GM21360 (cell line): Measurements from ENCODE around the gene POMGNT1.

ENCODE experiments used
- ATAC-seq: cut with Tn5 transposase; IDR thresholded peaks from one replicate; pipeline ENCODE4 v1.9.1; 2021; ENCODE audit warnings: mild to moderate bottlenecking, moderate library complexity; ENCODE audit not compliant: unreplicated experiment

Gene POMGNT1

DNA sequence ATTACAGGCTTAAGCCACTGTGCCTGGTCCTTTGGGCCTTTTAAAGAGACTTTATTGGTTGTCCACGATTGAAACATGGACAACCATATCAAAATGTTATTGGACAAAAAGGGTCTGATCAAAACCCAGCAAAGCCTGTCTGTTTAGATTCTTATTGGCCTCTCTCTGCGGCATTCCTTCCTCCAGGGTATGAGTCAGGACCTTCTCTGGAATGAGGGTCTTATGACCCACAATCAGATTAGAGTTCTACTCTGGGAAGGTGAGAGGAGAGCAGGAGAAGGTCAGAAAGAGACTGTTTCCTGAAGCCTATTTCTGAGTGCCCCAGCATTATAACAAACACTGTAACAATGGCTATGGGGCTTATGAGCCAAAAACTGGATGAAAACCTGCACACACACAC lies 12.8 kb upstream of the POMGNT1 start:
- no peak for ATAC-seq

DNA sequence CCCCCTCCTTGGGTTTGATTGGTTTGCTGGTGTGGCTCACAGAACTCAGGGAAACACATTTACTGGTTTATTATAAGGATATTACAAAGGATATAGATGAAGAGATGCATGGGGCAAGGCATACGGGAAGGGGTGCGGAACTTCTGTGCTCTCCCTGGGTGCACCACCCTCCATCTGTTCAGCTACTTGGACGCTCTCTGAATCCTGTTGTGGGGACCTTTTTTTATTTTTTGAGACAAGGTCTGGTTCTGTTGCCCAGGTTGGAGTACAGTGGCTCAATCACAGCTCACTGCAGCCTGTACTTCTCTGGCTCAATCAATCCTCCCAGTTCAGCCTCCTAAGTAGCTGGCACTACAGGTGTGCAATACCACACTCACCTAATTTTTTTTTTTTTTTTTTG lies 12.3 kb upstream of the POMGNT1 start:
- no peak for ATAC-seq

DNA sequence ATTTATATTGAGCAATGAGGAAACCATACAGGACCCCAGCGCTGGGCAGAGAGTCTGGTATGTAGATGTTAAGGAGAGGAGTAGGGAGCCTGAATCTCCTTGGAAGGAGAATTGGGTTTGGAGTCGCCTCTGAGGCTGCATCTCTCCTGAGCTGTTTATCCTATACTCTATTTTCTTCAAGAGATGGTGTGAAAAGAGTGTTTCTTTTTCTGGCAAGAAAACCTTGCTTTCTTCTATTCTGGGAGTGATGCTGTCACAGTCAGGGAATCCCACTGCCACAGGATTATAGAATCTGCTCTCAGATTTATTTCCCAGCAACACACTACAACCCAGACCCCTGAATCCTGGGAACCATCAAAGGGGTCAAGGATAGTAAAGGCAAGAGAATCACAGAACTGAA lies 8.2 kb upstream of the POMGNT1 start:
- ATAC-seq = no peak

DNA sequence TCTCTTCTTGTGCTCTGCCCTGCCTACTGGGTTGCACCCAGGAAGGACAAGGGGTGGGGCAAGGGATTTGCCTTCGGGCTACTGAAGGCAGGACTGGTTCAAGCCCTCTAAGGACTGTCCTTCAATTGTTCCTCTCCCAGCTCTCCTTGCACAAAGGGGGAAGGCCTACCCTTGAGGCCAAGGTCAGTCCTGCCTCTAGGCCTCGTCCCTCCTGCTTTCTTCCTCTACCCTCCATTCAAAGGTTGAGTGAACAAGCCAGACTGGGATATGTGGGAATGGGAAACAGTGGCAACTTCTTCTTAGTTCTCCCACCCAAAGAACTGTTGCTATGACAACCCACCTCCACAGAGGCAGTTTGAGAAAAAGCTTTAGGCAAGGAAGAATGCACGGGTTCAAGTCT lies 7.6 kb upstream of the POMGNT1 start:
- ATAC-seq = no peak

DNA sequence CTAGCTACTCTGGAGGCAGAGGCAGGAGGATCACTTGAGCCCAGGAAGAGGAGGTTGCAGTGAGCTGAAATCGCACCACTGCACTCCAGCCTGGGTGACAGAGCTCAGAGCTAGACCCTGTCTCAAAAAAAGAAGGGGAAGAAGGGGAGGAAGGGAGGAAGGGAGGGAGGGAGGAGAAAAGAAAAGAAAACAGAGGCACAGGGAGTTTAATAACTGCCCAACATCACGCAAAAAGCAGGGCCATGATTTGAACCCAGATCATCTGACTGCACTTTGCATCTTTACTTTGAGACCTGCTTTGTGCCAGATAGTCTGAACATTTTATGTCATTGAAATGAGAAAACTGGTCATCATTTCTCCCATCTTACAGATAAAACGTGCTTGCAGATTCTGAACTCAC lies 6.9 kb upstream of the POMGNT1 start:
- ATAC-seq = no peak

DNA sequence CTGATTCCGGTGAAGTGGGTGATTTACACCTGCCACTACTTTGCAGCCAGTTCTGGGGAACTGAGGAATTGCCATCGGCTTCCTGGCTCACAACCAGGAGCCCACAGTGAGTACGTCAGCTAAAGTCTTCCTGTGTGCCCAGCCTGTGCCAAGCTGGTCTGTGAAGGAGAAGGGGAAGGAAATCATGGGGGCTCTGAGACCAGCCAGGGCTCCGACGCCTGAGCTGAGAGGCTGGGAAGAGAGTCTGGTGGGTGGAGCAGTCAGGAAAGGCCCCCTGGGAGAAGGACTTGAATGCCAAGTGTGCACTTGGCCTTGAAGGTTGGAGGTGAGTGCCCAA lies 6.1 kb upstream of the POMGNT1 start:
- no peak for ATAC-seq

DNA sequence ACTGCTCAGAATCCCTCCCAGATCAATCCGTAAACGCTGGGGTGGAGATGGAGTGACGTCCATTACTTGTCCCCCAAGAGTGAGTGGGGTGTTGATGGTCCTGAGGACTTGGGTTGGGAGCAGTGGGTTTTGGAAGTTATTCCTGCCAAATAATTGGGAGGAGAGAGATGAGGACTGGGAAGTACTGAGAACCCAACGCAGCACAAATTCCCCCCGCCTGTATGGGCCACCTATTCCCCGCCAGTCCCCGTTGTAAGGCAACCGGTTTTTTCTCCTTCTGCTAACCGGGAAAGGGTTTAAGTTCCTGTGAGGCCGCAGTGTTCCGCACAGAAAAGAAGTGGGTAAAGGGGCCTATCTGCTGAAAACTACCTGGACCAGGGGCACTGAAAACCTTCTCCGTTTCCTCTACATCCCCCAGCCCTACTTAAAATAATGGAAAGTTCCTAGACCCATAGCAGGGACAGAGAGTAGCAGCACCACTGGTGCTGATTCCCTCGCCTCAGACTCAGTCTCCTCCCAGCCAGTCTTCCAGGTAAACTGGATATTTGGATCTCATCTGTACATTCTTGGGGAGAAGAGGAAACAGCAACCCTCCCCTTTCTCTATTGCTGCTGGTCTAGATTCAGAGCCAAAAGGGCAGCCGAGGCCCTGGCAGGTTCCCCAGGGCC lies 5.6 kb upstream of the POMGNT1 start:
- no peak for ATAC-seq

DNA sequence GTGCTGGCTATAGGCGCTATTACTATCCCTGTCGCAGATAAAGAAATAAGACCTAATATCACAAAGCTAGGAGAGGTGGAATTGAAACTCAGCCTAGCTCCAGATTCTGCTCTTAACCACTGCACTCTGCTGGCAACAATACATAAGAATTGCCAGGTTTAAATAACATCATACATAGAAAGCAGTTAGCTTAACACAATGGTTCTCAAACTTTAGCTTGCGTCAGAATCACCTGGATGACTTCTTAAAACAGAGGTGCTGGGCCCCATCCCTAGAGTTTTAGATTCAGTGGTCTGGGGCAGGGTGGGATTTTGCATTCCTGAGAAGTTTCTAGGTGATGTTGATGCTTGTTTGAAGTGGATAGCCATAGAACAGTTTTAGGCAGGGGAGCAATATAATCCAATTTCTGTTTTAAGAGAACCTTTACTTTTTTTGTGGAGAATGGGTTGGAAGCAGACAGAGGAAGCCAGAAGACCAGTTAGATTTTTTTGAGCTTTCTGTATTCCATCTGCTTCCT lies 1.1 kb upstream of the POMGNT1 start:
- no peak for ATAC-seq

DNA sequence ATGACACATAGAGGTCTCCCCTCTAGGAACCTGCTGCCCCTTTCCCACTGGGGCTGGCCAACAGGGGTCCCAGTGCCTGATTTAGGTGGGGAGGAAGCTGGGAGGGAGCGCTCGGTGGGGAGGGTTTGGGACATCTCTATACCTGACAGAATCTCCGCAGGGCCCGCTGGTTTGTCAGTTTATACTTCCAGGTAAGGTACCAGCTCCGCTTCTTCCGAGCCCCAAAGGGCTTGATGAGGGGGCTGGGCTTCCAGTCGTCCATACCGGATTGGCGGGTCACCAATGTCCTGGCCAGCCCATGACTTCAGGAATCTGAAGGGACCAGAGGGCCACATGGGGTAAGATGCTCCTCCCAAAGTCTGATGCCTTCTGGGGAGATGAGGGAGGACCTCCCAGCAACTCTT lies 672 bp downstream of the POMGNT1 start:
- ATAC-seq = no peak

DNA sequence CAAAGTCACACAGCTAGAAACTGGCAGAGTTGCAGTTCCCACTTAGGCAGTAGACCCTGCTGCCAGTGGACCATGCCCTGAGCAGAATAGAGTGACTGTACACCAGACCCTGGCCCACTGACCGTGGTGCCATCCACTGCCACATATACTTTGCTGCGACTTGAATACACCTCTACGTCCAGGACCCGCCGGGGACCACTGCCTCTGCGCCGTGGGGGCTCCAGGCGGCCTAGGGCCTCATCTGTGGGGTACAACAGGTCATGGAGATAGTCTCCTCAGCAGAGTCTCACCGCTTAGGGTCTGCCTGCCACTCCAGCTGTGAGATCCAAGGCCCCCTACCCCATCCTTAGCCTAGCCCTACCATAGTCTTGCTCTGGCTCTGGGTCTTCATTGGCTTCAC lies 1.6 kb downstream of the POMGNT1 start:
- no peak for ATAC-seq

DNA sequence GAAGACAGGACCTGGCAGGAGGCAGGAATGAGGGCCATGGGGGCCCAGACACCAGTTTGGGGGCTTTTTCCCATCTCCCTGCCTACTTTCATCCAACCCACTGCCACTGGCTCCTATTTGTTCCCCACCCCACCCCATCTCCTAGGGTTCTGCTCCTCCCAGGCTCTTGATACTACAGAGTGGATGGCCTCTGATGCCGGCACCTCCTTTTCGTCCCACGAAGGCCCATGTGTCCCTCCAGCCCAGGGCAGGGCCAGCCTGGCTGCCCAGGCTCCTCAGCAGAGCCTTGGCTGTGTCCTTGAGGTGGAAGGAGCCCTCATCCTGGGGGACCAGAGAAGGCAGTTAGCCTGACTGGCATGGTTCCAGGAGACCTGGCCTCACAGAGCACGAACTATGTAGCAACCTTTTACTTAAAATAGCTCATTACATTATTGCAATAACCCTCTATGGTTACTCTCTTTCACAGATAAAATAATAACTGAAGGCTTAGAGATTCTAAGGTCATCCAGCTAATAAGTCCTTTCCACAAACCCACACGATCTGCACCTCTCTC lies 3.5 kb downstream of the POMGNT1 start:
- no peak for ATAC-seq

DNA sequence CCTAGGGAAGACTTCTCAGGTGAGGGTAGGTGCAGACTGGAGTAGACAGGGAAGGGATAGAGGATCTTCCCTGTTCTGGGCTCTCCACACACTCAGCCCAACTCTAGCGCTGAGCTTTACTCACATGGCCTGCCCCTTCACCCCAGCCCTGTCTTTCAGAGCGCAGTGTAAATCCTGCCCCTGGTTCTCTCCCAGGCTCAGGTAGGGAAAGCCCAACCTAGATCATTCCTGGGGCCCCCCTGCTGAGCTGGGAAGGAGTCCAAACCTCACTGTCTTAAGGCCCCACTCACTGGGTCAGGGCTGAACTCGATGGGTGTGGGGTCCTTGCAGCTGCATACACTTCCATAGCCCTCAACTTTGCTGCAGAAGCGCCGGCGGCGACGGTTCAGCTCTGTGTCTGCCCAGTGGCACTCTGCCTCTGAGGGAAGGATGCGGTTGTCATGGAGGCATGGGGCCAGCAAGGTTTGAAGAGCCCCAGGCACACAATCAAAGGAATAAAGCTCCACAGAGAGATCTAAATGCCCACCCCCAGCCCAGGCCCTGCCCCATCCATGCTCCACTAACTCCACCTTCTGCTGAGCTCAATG lies 4.2 kb downstream of the POMGNT1 start:
- ATAC-seq = no peak

DNA sequence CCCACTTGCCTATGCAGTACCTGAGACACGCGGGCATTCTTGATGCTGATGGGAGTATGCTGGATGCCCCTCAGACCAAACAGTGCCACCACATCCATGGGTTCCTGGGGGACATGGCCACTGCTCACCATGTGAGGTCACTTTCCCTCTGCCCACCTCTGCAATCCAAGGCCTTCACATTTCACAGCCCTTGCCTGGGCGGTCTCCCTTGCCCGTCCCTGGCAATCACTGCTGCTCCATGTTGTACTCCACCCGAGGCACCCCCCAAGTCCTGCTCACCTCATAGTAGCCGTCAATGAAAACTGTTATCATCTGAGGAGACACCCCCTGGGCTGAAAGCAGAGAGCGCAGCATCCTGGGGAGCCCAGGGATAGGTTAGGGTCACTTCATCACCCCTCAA lies 4.9 kb downstream of the POMGNT1 start:
- no peak for ATAC-seq

DNA sequence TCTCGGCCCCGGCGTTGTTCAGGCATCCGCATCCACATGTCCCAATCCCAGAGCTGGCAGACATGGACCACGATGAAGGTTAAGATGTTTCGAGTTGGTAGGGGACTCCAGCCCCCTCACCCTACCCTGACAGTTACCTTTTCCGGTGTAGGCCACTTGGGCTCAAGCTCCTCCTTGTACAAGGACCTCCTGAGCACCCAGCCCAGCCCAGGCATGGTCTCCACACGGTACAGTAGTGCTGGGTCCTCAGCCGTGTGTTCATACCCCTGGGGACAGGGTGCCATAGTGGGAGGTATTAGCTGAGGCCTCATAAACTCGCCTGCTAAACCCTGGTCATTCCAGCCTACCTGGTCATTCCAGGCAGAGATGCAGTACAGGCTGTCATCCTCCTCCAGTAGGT lies 6.1 kb downstream of the POMGNT1 start:
- ATAC-seq = no peak

DNA sequence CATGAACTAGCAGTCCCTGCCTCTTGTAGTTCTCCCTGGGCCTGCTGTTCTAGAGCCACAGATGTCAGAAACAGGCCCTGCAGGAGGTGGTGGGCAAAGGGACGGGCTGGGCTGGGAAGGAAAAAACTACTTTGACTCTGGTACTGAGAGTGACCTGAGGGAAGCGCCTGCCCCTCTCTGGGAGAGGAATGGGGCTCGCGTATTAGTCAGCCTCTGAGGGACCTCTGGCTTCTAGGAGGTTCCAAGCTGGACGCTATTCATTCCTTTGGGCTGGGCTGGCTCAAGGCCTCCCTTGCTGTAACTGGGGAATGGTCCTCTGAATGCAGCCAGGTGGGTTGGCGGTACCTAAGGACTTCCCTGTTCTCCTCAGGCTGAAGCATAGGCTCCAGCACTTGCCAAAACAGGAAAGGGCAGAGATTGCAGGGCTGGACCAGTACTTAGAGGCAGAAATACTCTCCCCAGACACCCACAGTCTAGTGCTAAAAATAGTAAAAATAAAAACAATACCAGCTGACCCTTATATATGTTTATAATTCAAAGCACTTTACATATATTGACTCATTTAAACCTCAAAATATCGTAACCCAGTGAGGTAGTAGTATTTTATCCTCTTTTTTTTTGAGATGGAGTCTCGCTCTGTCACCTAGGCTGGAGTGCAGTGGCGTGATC lies 7.1 kb downstream of the POMGNT1 start:
- ATAC-seq = no peak

DNA sequence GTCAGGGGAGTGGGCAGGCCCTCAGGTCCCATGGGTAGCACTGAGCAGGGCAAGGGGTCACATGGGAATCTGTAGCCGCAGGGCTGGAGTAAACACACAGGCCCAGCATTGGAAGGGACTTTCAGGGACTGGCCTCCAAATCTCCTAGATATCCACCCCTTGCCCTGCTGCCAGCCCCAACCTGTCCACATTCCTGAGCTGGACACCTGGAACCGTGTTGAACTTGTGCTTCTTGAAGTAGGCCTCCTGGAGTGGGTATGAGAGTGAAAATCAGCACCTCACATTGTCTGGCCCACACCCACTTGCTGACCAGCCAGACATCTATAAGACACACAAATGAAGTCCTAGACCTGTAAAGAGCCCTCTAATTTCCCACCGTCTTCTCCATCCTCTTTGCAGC lies 7.7 kb downstream of the POMGNT1 start:
- no peak for ATAC-seq

DNA sequence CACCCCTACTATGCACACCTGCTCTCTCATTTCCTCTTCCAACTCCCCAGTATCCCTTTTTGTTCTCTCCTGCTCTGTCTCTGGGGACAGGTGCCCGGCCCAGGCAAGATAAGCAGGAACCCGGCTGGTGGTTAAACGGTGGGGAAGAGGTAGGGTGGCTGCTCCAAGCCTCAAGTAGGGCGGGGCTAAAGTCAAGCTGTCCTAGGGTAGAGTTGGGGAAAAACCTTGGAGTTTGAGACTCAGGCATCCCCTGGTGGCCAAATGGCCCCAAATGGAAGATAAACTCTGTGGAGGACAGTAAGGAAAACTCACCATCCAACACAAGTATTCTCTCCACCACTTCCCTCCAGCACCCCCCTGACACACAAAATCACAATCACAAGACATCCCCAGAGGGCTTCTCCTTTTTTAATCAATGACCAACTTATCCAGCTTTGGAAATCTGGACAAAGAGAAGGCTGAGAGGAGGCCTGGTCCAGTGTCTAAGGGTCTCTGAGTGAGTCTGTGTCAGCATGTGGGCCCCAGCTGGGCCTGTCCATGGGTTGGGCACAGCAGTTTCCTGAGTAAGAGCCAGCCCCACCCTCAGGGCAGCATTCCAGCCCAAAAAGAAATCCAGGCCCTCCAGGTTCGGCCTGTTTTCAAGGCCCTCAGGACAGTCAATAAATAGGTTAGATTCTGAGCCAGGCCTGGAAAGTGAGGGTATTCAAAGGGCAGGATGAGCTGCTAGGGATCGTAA lies 9.8 kb downstream of the POMGNT1 start:
- no peak for ATAC-seq

DNA sequence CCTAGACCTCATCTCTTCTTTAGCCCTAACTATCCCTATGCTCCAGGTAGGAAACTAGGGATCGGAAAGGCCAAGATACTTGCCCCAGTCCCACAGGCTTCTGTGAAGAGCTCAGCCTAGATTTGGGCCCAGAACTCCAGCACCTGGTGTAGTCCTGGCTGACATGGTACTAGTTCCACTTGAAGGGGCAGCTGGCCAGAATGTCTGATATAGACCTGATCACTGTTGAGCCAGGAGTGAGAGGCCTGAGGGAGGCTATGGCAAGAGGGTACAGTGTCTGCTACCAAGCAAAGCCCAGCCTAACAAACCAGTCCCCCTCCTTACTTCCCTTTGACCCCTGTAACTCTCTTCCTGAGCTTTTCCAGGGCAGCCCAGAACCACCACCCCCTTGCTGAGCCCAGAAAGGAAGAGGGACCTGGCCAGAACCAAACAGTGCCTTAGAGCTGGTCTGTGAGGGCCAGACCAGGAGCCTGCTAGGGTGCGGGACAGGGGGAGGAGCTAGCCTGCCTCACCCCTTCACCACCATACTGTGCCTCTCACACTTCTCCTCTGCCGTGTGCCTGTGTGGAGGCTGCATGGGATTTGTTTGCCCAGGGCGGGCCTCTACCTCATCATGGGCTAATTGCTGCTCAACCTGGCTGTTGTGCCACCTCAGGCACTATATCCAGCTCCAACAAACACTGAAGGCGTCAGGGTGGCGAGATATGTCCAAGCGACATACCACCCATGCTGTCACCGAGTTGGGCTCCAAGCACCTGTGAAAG lies 10.9 kb downstream of the POMGNT1 start:
- ATAC-seq = no peak

DNA sequence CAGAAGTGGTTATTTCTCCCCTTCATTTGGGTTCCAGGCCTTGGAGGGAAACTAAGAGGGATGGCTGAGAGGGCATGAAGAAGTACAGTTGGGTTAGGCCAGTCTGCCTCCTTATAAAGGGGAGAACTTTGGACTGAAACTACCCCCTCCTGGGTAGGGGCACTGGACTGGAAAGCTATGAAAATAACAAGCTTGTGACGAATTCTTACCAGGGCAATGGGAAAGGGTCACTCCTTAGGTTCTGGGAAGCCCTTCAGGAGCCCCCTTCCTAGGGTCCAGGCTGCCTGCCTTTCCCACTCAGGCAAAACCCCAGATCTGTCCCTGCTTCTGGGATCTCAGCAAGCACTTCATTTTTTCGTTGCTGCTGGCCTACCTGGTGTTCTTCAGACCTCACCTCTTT lies 12.2 kb downstream of the POMGNT1 start:
- ATAC-seq = no peak

DNA sequence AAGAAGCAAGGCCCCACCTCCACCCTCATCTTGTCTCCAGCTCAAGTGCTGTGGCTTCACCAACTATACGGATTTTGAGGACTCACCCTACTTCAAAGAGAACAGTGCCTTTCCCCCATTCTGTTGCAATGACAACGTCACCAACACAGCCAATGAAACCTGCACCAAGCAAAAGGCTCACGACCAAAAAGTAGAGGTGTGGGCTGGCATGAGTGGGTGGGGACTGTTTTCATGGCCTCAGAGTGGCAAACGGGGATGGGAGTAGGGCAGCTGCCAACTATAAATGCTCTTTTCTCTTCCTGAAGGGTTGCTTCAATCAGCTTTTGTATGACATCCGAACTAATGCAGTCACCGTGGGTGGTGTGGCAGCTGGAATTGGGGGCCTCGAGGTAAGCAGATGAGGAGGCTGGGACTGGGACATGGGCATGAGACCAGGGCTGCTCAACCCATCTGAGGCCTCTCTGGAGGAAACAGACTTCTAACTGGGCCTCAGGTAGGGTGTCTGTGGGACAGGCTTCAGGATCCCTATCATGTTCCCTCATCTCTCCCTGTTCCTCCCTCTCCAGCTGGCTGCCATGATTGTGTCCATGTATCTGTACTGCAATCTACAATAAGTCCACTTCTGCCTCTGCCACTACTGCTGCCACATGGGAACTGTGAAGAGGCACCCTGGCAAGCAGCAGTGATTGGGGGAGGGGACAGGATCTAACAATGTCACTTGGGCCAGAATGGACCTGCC lies 13.1 kb downstream of the POMGNT1 start:
- ATAC-seq = no peak
